Neutrophil (primary cell): ENCODE measurements around the gene NDUFS4.

Experiments used
- H3K27ac ChIP-seq: fragments of 200-600 bp; sonication (generic); 2 replicates; pipeline ENCODE4 v1.5.1; 2016; ENCODE audit warnings: mild to moderate bottlenecking, moderate library complexity
- H3K27me3 ChIP-seq: fragments of 200-600 bp; sonication (generic); 2 replicates; pipeline ENCODE4 v1.6.0; 2016; ENCODE audit warnings: mild to moderate bottlenecking
- H3K36me3 ChIP-seq: fragments of 200-600 bp; sonication (generic); 2 replicates; pipeline ENCODE4 v1.5.1; 2017
- H3K4me1 ChIP-seq, 2 experiments: fragments of 200-600 bp in 1 of 2; sonication (generic) in 1 of 2; 1 replicate in 1 of 2; 2 replicates in 1 of 2; pipeline versions ENCODE4 v1.5.1 to v1.6.1; 2013 to 2016; ENCODE audit warnings: low read depth in 1 of 2, low read length in 1 of 2, mild to moderate bottlenecking in 1 of 2, moderate library complexity in 1 of 2; ENCODE audit not compliant: control insufficient read depth in 1 of 2, insufficient read depth in 1 of 2
- H3K4me3 ChIP-seq, 2 experiments: fragments of 200-600 bp in 1 of 2; sonication (generic) in 1 of 2; 1 replicate in 1 of 2; 2 replicates in 1 of 2; pipeline ENCODE4 v1.5.1; 2013 to 2016; ENCODE audit warnings: low read depth in 1 of 2, low read length in 1 of 2, mild to moderate bottlenecking in 1 of 2, moderate library complexity in 1 of 2
- H3K9me3 ChIP-seq: fragments of 200-600 bp; sonication (generic); 2 replicates; pipeline ENCODE4 v1.5.1; 2016
- TF ChIP-seq, protein P1 (sequence below): fragments of 200-600 bp; sonication (generic); IDR thresholded peaks from 2 replicates; pipeline ENCODE4 v1.5.1; 2016; ENCODE audit warnings: antibody characterized with exemption

Gene NDUFS4

DNA sequence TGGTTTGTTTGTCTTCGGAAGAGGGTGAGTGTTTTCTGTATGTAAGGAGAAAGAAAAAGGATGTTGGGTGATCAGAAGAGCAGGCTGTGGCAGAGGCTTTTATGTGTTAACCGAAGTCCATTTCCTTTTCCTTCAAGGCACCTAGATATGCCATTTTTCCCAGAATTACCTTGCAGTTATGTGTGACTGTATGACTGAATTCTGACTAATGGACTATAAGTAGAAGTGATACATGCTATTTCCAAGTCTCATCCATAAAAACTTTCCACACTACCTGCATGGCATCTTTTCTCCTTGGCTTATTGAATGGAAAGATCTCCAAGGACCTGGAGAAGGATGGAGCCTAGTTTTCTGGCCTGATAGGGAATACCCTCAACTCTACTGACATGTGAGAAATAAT lies 10.6 kb upstream of the NDUFS4 start:
- Histone ChIP-seq H3K36me3 (no peaks in the 10 kb centered on the region), H3K4me3 (no peak overlapping the region), H3K4me1 (no peaks in the 10 kb centered on the region), H3K27ac (no peak overlapping the region), H3K27me3 (peaks cover 8% of the 10 kb centered on the region), H3K9me3 (no peaks in the 10 kb centered on the region)
- TF ChIP-seq, protein P1, sequence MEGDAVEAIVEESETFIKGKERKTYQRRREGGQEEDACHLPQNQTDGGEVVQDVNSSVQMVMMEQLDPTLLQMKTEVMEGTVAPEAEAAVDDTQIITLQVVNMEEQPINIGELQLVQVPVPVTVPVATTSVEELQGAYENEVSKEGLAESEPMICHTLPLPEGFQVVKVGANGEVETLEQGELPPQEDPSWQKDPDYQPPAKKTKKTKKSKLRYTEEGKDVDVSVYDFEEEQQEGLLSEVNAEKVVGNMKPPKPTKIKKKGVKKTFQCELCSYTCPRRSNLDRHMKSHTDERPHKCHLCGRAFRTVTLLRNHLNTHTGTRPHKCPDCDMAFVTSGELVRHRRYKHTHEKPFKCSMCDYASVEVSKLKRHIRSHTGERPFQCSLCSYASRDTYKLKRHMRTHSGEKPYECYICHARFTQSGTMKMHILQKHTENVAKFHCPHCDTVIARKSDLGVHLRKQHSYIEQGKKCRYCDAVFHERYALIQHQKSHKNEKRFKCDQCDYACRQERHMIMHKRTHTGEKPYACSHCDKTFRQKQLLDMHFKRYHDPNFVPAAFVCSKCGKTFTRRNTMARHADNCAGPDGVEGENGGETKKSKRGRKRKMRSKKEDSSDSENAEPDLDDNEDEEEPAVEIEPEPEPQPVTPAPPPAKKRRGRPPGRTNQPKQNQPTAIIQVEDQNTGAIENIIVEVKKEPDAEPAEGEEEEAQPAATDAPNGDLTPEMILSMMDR, result no peak

DNA sequence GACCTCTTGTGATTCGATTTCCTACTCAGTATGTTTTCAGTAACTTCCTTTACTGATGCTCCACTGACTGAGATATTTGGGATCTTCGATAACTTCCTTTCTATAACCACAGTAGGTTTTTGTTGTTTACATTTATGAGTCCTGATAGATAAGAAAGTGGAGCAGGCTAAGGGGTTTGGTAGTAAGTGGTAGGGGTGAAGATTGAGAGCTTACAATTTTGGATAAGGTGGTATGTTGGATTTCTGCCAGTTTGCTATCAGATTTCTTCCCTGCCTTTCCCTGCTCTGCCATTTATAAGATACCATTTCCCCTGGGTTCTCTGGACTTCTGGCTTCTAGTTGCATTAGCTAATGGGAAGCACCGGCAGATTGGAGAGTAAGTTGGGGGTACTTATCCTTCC lies 7.9 kb upstream of the NDUFS4 start:
- TF ChIP-seq, protein P1, result no peak
- H3K36me3 ChIP-seq, result no peaks in the 10 kb centered on the region
- no peaks in the 10 kb centered on the region for H3K4me1 ChIP-seq
- no peak overlapping the region for H3K4me3 ChIP-seq
- H3K27ac ChIP-seq, result no peak overlapping the region
- H3K9me3 ChIP-seq, result no peaks in the 10 kb centered on the region
- peaks cover 34% of the 10 kb centered on the region for H3K27me3 ChIP-seq

DNA sequence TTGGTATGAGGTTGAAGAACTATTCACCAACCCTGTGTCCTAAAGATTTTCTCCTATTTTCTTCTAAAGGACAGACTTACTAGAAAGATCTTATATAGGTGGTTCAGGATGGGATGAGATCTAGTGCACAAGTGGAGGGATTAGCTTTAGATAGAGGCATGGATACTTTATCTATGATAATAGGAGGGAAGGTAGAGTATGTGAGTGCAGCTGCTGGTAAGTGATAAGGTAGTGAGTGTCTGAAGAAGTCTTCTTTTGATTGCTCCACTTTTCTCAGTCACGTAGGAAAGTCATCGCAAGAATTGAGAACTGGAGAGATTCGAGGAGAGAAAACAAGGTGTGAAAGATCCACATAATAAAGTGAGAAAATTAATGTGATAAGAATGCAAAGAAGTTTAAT lies 6.0 kb upstream of the NDUFS4 start:
- TF ChIP-seq, protein P1, result no peak
- H3K36me3 ChIP-seq, result no peaks in the 10 kb centered on the region
- H3K4me3 ChIP-seq, result no peak overlapping the region
- H3K4me1 ChIP-seq, result no peaks in the 10 kb centered on the region
- no peak overlapping the region for H3K27ac ChIP-seq
- no peaks in the 10 kb centered on the region for H3K9me3 ChIP-seq
- H3K27me3 ChIP-seq, result peaks cover 48% of the 10 kb centered on the region

DNA sequence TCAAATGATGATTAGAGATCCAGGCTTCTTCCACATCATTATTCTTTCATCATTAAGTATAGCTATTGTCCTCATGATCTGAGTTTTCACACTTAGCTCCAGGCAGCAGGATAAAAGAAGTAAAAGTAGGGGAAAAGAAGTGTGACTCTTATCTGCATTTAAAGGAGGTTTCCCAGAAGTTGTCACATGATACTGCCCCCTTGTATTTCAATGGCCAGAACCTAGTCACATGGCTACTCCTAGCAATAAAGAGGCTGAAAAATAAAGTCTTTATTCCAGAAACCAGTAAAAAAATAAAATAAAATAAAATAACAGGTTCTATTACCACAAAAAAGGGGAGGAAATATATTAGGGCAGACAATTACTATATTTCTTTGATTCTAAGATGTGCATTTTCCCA lies 5.3 kb upstream of the NDUFS4 start:
- Histone ChIP-seq H3K4me1 (no peaks in the 10 kb centered on the region), H3K27me3 (peaks cover 48% of the 10 kb centered on the region), H3K4me3 (no peak overlapping the region), H3K27ac (no peak overlapping the region), H3K9me3 (no peaks in the 10 kb centered on the region), H3K36me3 (no peaks in the 10 kb centered on the region)
- TF ChIP-seq, protein P1, result no peak

DNA sequence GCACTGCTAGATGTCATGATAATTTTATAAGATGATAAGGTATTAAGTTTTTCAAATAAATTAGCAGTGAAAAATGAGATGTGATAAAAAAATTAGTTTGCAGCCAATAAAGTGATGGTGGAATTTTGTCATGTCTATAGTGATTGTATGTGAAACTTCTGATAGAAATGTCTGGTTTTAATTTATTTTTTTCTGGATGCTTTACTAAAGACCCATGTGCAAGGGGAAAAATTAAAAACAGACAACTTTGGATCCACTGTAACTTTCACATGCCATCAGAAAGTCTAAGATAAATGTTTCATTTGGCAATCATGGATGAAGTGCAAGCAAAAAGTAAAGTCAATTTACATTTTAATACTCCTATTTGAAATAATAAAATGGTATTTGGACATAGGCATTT lies 4.4 kb upstream of the NDUFS4 start:
- Histone ChIP-seq H3K4me3 (no peak overlapping the region), H3K9me3 (no peaks in the 10 kb centered on the region), H3K27ac (no peak overlapping the region), H3K36me3 (no peaks in the 10 kb centered on the region), H3K4me1 (peaks cover 0 to 2% of the 10 kb centered on the region in 2 experiments), H3K27me3 (peaks cover 48% of the 10 kb centered on the region)
- TF ChIP-seq, protein P1, result no peak

DNA sequence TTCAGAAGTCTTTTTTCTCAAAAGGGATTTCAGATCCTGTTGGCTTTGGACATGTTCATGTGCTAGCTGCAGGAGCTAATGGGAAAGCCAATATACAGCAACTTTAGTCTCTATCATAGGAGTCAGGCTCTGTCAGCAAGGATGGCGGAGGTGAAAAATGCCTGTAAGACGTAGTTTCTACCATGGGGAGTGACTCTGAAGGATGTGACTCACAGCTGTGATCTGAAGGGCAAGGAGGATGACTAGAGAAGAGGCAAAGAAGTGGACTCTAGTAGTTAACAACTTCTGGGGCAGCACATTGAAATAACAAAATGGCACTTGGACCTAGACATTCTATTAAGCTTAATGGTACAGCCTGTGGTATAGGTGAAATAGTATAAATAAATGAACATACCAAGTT lies 3.1 kb upstream of the NDUFS4 start:
- Histone ChIP-seq H3K4me1 (peaks cover 0 to 7% of the 10 kb centered on the region in 2 experiments), H3K27me3 (peaks cover 48% of the 10 kb centered on the region), H3K9me3 (no peaks in the 10 kb centered on the region), H3K36me3 (no peaks in the 10 kb centered on the region), H3K27ac (no peak overlapping the region), H3K4me3 (no peak overlapping the region)
- TF ChIP-seq, protein P1, result no peak
